Thoracic aorta (tissue), 2 donors: ENCODE measurements around the gene OTULIN. TPM values are rescaled to one million over a fixed set of nuclear protein-coding genes. Genes with fewer than 3 reads are reported as not detected.

Experiments used
- ATAC-seq: fragments of 150-250 bp; one replicate; pipeline ENCODE4 v1.8.0; 2017; ENCODE audit warnings: low read depth; ENCODE audit not compliant: insufficient number of reproducible peaks, low FRiP score
- DNase-seq: peaks from one replicate; pipeline ENCODE4 v3.0.0-alpha.2; 2020; ENCODE audit warnings: low spot score
- H3K27ac ChIP-seq, 2 donors: fragments of 200-600 bp; sonication (generic); 1 replicate in 1 of 2; 2 replicates in 1 of 2; pipeline ENCODE4 v1.5.1; 2016; ENCODE audit warnings: mild to moderate bottlenecking in 2 of 2, moderate library complexity in 2 of 2
- H3K27me3 ChIP-seq: fragments of 200-600 bp; sonication (generic); replicated peaks from 2 replicates; pipeline ENCODE4 v1.6.0; 2016; ENCODE audit warnings: mild to moderate bottlenecking; ENCODE audit not compliant: insufficient read depth
- H3K36me3 ChIP-seq: fragments of 200-600 bp; sonication (generic); one replicate; pipeline ENCODE4 v1.5.1; 2016
- H3K4me1 ChIP-seq, 2 donors: fragments of 200-600 bp; sonication (generic); 1 replicate in 1 of 2; 2 replicates in 1 of 2; pipeline versions ENCODE4 v1.5.1 to v1.6.0; 2016; ENCODE audit warnings: low read depth in 2 of 2, mild to moderate bottlenecking in 1 of 2; ENCODE audit not compliant: control insufficient read depth in 1 of 2
- H3K4me3 ChIP-seq: fragments of 200-600 bp; sonication (generic); 2 replicates; pipeline ENCODE4 v1.5.1; 2016; ENCODE audit warnings: mild to moderate bottlenecking
- H3K9me3 ChIP-seq: fragments of 200-600 bp; sonication (generic); 2 replicates; pipeline ENCODE4 v1.5.1; 2016
- CTCF ChIP-seq: fragments of 200-600 bp; sonication (generic); IDR thresholded peaks from one replicate; pipeline ENCODE4 v1.5.1; 2019; ENCODE audit warnings: antibody characterized with exemption
- total RNA-seq, 2 donors: library from RNA; depleted of rRNA; stranded (reverse); fragments of >200 nt; gene quantifications; one replicate each; pipeline versions ENCODE4 v1.1.0 to v1.2.3, GENCODE V29; 2016

OTULIN gene
- total RNA-seq, 2 donors from 2014 or later: 52.5 to 52.9 TPM

GRCh38 chr5:14676320-14676719 is 11.8 kb downstream of the OTULIN start:
- H3K36me3 ChIP-seq: no peaks in the 10 kb centered on the region
- peaks cover 38 to 75% of the 10 kb centered on the region in 2 donors for H3K4me1 ChIP-seq
- TF ChIP-seq CTCF: no peak
- H3K4me3 ChIP-seq: peak overlapping the region; percentile 56
- DNase-seq (no peak), ATAC-seq (no peak)
- H3K27ac ChIP-seq: peak overlapping the region; percentile 70 to 94
- H3K27me3 ChIP-seq: no peaks in the 10 kb centered on the region
- H3K9me3 ChIP-seq: no peaks in the 10 kb centered on the region

- DNase-seq: no peak
- Histone ChIP-seq H3K4me3 (no peak overlapping the region), H3K4me1 (peaks cover 32 to 66% of the 10 kb centered on the region in 2 donors), H3K27me3 (no peaks in the 10 kb centered on the region), H3K27ac (peak overlapping the region; percentile 86 to 94), H3K9me3 (no peaks in the 10 kb centered on the region), H3K36me3 (peaks cover 12% of the 10 kb centered on the region)
- peak; percentile 73 for ATAC-seq
- no peak for TF ChIP-seq CTCF
Measured at GRCh38 chr5:14678773-14679334, 14.3 kb downstream of the OTULIN start.

- ATAC-seq: no peak
- H3K4me3 ChIP-seq: no peak overlapping the region
- no peaks in the 10 kb centered on the region for H3K27me3 ChIP-seq
- H3K9me3 ChIP-seq: no peaks in the 10 kb centered on the region
- DNase-seq: no peak
- peaks cover 32 to 73% of the 10 kb centered on the region in 2 donors for H3K4me1 ChIP-seq
- H3K27ac ChIP-seq: peak overlapping the region; percentile 86 to 94
- no peak for TF ChIP-seq CTCF
- H3K36me3 ChIP-seq: peaks cover 12% of the 10 kb centered on the region
Measured at GRCh38 chr5:14679595-14679994, 15.1 kb downstream of the OTULIN start.

GRCh38 chr5:14681236-14681752 is 16.8 kb downstream of the OTULIN start:
- no peak for ATAC-seq
- H3K27ac ChIP-seq: peak overlapping the region; percentile 45 to 94
- no peaks in the 10 kb centered on the region for H3K27me3 ChIP-seq
- H3K4me3 ChIP-seq: peak overlapping the region; percentile 27
- H3K4me1 ChIP-seq: peaks cover 19 to 64% of the 10 kb centered on the region in 2 donors
- H3K36me3 ChIP-seq: peaks cover 12% of the 10 kb centered on the region
- H3K9me3 ChIP-seq: no peaks in the 10 kb centered on the region
- no peak for TF ChIP-seq CTCF
- DNase-seq: no peak

GRCh38 chr5:14683906-14684455 is 19.5 kb downstream of the OTULIN start:
- peak overlapping the region; percentile 7 to 29 for H3K27ac ChIP-seq
- peaks cover 11 to 70% of the 10 kb centered on the region in 2 donors for H3K4me1 ChIP-seq

More at GRCh38 chr5:14683906-14684455, 19.5 kb downstream of the OTULIN start:
- no peaks in the 10 kb centered on the region for H3K27me3 ChIP-seq
- H3K36me3 ChIP-seq: peaks cover 12% of the 10 kb centered on the region
- ATAC-seq (no peak), DNase-seq (no peak)
- H3K9me3 ChIP-seq: no peaks in the 10 kb centered on the region
- no peak overlapping the region for H3K4me3 ChIP-seq
- no peak for TF ChIP-seq CTCF
